ENCODE measurements around the gene TP63. TPM values are rescaled to one million over a fixed set of nuclear protein-coding genes. Genes with fewer than 3 reads are reported as not detected.
A peak's percentile ranks its signal among the peaks of the same experiment; 100 is the strongest.

The TP63 gene
- total RNA-seq, 1 experiment from 2014 or later: 4.9 TPM

DNA sequence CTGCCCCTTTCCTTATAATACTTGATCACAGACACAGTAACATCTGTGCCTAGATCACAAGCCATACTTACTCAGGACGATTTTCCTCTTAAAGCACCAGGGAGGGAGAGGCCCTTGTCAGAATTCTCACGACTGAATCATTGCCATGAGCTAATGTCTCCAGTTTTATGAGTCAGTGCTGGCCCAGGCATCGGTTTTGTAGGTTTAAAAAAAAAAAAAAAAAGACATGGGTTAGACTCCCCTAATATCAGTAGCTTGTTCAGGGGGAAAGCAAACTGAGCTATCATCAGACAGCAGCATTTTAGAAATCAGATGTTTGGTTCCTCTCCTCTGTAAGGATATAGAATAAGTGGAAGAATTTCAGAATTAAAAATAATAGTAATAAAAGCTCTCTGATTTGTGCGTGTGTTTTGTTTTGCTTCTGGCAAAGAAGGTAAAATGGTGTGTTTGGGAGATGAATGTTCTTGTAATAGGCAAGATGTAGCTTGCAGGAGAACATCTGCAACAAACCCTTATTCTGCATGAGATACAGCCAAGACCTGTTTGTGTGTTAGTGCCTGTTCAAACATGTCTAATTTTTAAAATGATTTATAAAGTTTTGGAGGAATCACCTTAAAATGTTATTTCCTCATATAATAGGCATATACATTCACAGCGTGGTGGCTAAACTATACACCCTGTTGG is 193.6 kb downstream of the TP63 start:
- intact Hi-C loops (cut with micrococcal nuclease; ENCODE audit: unreplicated experiment): no loop called here
- Histone ChIP-seq H3K4me3 (ENCODE audit: low read depth, low read length, poor library complexity, severe bottlenecking) (no peak overlapping the region), H3K27ac (ENCODE audit: low read depth, low read length, poor library complexity, severe bottlenecking) (no peak overlapping the region), H3K9me3 (ENCODE audit: low read depth, low read length, poor library complexity, severe bottlenecking) (no peaks in the 10 kb centered on the region), H3K36me3 (ENCODE audit: insufficient read depth, low read length, poor library complexity, severe bottlenecking) (no peaks in the 10 kb centered on the region), H3K4me1 (ENCODE audit: insufficient read depth, low read length, poor library complexity, severe bottlenecking) (peaks cover 6% of the 10 kb centered on the region), H3K27me3 (replicated peaks; ENCODE audit: insufficient read depth, low read depth, low read length, poor library complexity) (no peaks in the 10 kb centered on the region)
- BruUV-seq (replicated peaks): no TSS peak
- ChIA-PET POLR2A (ENCODE audit: low non-redundant PET) (no interaction called here), CTCF (interaction anchor here (0.5 to 1.1 kb wide), 2 partner anchors 38 to 652 kb away, joined by 3 read pairs; no protein-coding TSS in a partner anchor)
- peak; percentile 59 for DNase-seq (ENCODE audit: low spot score)
- TF ChIP-seq, protein P1, sequence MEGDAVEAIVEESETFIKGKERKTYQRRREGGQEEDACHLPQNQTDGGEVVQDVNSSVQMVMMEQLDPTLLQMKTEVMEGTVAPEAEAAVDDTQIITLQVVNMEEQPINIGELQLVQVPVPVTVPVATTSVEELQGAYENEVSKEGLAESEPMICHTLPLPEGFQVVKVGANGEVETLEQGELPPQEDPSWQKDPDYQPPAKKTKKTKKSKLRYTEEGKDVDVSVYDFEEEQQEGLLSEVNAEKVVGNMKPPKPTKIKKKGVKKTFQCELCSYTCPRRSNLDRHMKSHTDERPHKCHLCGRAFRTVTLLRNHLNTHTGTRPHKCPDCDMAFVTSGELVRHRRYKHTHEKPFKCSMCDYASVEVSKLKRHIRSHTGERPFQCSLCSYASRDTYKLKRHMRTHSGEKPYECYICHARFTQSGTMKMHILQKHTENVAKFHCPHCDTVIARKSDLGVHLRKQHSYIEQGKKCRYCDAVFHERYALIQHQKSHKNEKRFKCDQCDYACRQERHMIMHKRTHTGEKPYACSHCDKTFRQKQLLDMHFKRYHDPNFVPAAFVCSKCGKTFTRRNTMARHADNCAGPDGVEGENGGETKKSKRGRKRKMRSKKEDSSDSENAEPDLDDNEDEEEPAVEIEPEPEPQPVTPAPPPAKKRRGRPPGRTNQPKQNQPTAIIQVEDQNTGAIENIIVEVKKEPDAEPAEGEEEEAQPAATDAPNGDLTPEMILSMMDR (conservative IDR thresholded peaks at IDR 0.05; ENCODE audit: low read depth, low read length): no peak
- no peak for TF ChIP-seq EZH2 (IDR thresholded peaks at IDR 0.05; ENCODE audit: borderline replicate concordance, low read depth, low read length, poor library complexity, severe bottlenecking)

DNA sequence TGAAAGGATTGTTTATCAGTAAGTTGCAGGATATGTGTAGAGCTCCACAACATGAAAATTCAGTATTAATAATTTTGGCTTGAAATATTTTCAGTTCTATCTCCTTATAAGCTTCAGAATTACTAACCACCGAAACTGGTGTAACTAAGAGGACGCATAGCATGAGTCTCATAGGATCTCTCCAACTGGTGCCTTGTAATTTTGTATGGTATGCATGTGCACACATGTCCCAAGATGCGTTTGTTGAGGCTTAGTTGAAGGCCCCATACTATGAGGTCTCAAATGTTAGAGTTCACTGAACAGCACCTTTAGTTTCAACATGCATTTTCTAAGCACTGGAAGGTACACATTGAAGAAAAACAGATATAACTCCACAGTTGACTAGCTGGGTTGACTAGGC is 195.4 kb downstream of the TP63 start:
- H3K4me3 ChIP-seq (ENCODE audit: low read depth, low read length, poor library complexity, severe bottlenecking): no peak overlapping the region
- ChIA-PET CTCF (no interaction called here), POLR2A (ENCODE audit: low non-redundant PET) (no interaction called here)
- BruUV-seq (replicated peaks): no TSS peak
- peaks cover 6% of the 10 kb centered on the region for H3K4me1 ChIP-seq (ENCODE audit: insufficient read depth, low read length, poor library complexity, severe bottlenecking)
- no peak for TF ChIP-seq EZH2 (IDR thresholded peaks at IDR 0.05; ENCODE audit: borderline replicate concordance, low read depth, low read length, poor library complexity, severe bottlenecking)
- TF ChIP-seq, protein P1 (conservative IDR thresholded peaks at IDR 0.05; ENCODE audit: low read depth, low read length): no peak
- no peak for DNase-seq (ENCODE audit: low spot score)
- H3K36me3 ChIP-seq (ENCODE audit: insufficient read depth, low read length, poor library complexity, severe bottlenecking): no peaks in the 10 kb centered on the region
- no peaks in the 10 kb centered on the region for H3K9me3 ChIP-seq (ENCODE audit: low read depth, low read length, poor library complexity, severe bottlenecking)
- H3K27ac ChIP-seq (ENCODE audit: low read depth, low read length, poor library complexity, severe bottlenecking): no peak overlapping the region
- intact Hi-C loops (cut with micrococcal nuclease; ENCODE audit: unreplicated experiment): no loop called here
- H3K27me3 ChIP-seq (replicated peaks; ENCODE audit: insufficient read depth, low read depth, low read length, poor library complexity): no peaks in the 10 kb centered on the region

DNA sequence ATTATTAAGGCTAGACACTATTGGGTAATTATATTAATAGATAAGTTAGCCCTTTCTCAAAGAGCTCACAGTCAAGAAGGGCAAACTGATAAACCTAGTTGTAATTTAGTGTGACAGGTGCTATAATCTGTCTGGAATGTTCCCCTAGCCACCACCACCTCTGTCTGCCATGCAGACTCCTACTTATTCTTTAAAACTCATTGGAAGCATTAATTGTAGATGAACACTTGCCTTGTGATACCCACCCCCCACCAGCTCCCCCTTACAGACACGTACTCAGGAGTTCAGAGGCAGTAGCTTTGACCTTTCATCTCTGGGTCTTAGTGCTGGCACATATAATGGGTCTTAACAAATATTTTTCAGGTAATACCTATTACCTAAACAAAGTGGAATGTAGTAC is 195.9 kb downstream of the TP63 start:
- BruUV-seq (replicated peaks): no TSS peak
- no peak for DNase-seq (ENCODE audit: low spot score)
- CTCF ChIA-PET: no interaction called here

More for the DNA sequence above, 195.9 kb downstream of the TP63 start:
- intact Hi-C loops (cut with micrococcal nuclease; ENCODE audit: unreplicated experiment): no loop called here
- Histone ChIP-seq H3K36me3 (ENCODE audit: insufficient read depth, low read length, poor library complexity, severe bottlenecking) (no peaks in the 10 kb centered on the region), H3K9me3 (ENCODE audit: low read depth, low read length, poor library complexity, severe bottlenecking) (no peaks in the 10 kb centered on the region), H3K27me3 (replicated peaks; ENCODE audit: insufficient read depth, low read depth, low read length, poor library complexity) (no peaks in the 10 kb centered on the region), H3K4me3 (ENCODE audit: low read depth, low read length, poor library complexity, severe bottlenecking) (no peak overlapping the region), H3K4me1 (ENCODE audit: insufficient read depth, low read length, poor library complexity, severe bottlenecking) (peaks cover 6% of the 10 kb centered on the region), H3K27ac (ENCODE audit: low read depth, low read length, poor library complexity, severe bottlenecking) (no peak overlapping the region)
- TF ChIP-seq, protein P1 (conservative IDR thresholded peaks at IDR 0.05; ENCODE audit: low read depth, low read length): no peak
- TF ChIP-seq EZH2 (IDR thresholded peaks at IDR 0.05; ENCODE audit: borderline replicate concordance, low read depth, low read length, poor library complexity, severe bottlenecking): no peak
- POLR2A ChIA-PET (ENCODE audit: low non-redundant PET): no interaction called here
